Glomerular visceral epithelial cell (primary cell): ENCODE results near the gene WRNIP1.

ENCODE experiments used
- DNase-seq: peaks from one replicate; pipeline ENCODE4 v3.0.0-alpha.2; 2016; ENCODE audit errors: extremely low spot score

WRNIP1 gene

GRCh38 chr6:2806644-2807043 lies 41.5 kb downstream of the WRNIP1 start:
- no peak for DNase-seq

- no peak for DNase-seq
Observed at GRCh38 chr6:2807342-2808090, 42.3 kb downstream of the WRNIP1 start.

- DNase-seq = no peak
Observed at GRCh38 chr6:2809015-2809414, 43.8 kb downstream of the WRNIP1 start.

- no peak for DNase-seq
Observed at GRCh38 chr6:2810092-2810671, 45.0 kb downstream of the WRNIP1 start.

- no peak for DNase-seq
Observed at GRCh38 chr6:2812695-2813094, 47.5 kb downstream of the WRNIP1 start.

- DNase-seq = no peak
Observed at GRCh38 chr6:2816158-2816557, 51.0 kb downstream of the WRNIP1 start.

- DNase-seq = peak; percentile 44
Observed at GRCh38 chr6:2817903-2818443, 52.8 kb downstream of the WRNIP1 start.

- peak; percentile 30 for DNase-seq
Observed at GRCh38 chr6:2818593-2818992, 53.4 kb downstream of the WRNIP1 start.

- no peak for DNase-seq
Observed at GRCh38 chr6:2819115-2819514, 53.9 kb downstream of the WRNIP1 start.

GRCh38 chr6:2819978-2820377 lies 54.8 kb downstream of the WRNIP1 start:
- no peak for DNase-seq

GRCh38 chr6:2820415-2820814 lies 55.2 kb downstream of the WRNIP1 start:
- no peak for DNase-seq

- DNase-seq = no peak
Observed at GRCh38 chr6:2821554-2821953, 56.4 kb downstream of the WRNIP1 start.

- DNase-seq = no peak
Observed at GRCh38 chr6:2823104-2823850, 58.1 kb downstream of the WRNIP1 start.

- DNase-seq = no peak
Observed at GRCh38 chr6:2826131-2826530, 60.9 kb downstream of the WRNIP1 start.

GRCh38 chr6:2827142-2827541 lies 61.9 kb downstream of the WRNIP1 start:
- no peak for DNase-seq

GRCh38 chr6:2828629-2829028 lies 63.4 kb downstream of the WRNIP1 start:
- no peak for DNase-seq

- DNase-seq = no peak
Observed at GRCh38 chr6:2829253-2829652, 64.1 kb downstream of the WRNIP1 start.

- DNase-seq = no peak
Observed at GRCh38 chr6:2830183-2830582, 65.0 kb downstream of the WRNIP1 start.

- DNase-seq = no peak
Observed at GRCh38 chr6:2831392-2831791, 66.2 kb downstream of the WRNIP1 start.

GRCh38 chr6:2834262-2834661 lies 69.1 kb downstream of the WRNIP1 start:
- no peak for DNase-seq
